Stimulated activated CD4-positive, alpha-beta T cell treated with anti-CD3 and anti-CD28 coated beads, Interleukin-2, amount 100 ng/mL, for 4 hours (primary cell): Measurements from ENCODE around the gene RAB3A.
"Not testable (repeated sequence)": the region's sequence is repeated elsewhere in the genome, so short reads cannot be mapped to it uniquely, and the experiment has no call there.

Source experiments
- DNase-seq: peaks from one replicate; pipeline ENCODE4 v3.0.0-alpha.2; 2020; ENCODE audit warnings: low read depth

RAB3A gene

GRCh38 chr19:18167975-18168645 lies 35.7 kb downstream of the RAB3A start:
- DNase-seq, result peak; percentile 41

- no peak for DNase-seq
These were observed 36.8 kb downstream of the RAB3A start for GRCh38 chr19:18167011-18167410.

GRCh38 chr19:18165794-18166544 lies 37.9 kb downstream of the RAB3A start:
- no peak for DNase-seq

- no peak for DNase-seq
These were observed 39.8 kb downstream of the RAB3A start for GRCh38 chr19:18164072-18164471.

GRCh38 chr19:18161636-18162002 lies 42.2 kb downstream of the RAB3A start:
- DNase-seq, result no peak

GRCh38 chr19:18160971-18161635 lies 42.7 kb downstream of the RAB3A start:
- DNase-seq, result peak; percentile 67

- no peak for DNase-seq
These were observed 43.3 kb downstream of the RAB3A start for GRCh38 chr19:18160493-18160970.

GRCh38 chr19:18159810-18160209 lies 44.0 kb downstream of the RAB3A start:
- no peak for DNase-seq

- DNase-seq, result not testable (repeated sequence)
These were observed 44.7 kb downstream of the RAB3A start for GRCh38 chr19:18159059-18159616.

GRCh38 chr19:18158467-18158866 lies 45.4 kb downstream of the RAB3A start:
- DNase-seq, result no peak

- DNase-seq, result no peak
These were observed 46.3 kb downstream of the RAB3A start for GRCh38 chr19:18157465-18158063.

- DNase-seq, result no peak
These were observed 46.9 kb downstream of the RAB3A start for GRCh38 chr19:18156841-18157464.

- no peak for DNase-seq
These were observed 47.6 kb downstream of the RAB3A start for GRCh38 chr19:18156268-18156667.

GRCh38 chr19:18155095-18156087 lies 48.5 kb downstream of the RAB3A start:
- no peak for DNase-seq

GRCh38 chr19:18153556-18154134 lies 50.2 kb downstream of the RAB3A start:
- no peak for DNase-seq

- peak; percentile 97 for DNase-seq
These were observed 50.9 kb downstream of the RAB3A start, which contains the start of gene PIK3R2 for GRCh38 chr19:18152817-18153555. Gene PIK3R2, plus strand, starts transcription at chr19:18153163. Its CDS starts 2,717 bp downstream, at chr19:18155880.

- DNase-seq, result peak; percentile 86
These were observed 51.4 kb downstream of the RAB3A start for GRCh38 chr19:18152442-18152816.

GRCh38 chr19:18150776-18151624 lies 52.8 kb downstream of the RAB3A start:
- no peak for DNase-seq
